ENCODE data around the gene KIF3C.

GRCh38 chr2:25960920-25961319 is 21.4 kb downstream of the KIF3C start:
- no peak for TF ChIP-seq CTCF (IDR thresholded peaks at IDR 0.05; ENCODE audit: control extremely low read depth in 1 of 3, insufficient read depth in 1 of 3, low read depth in 1 of 3, low read length in 3 of 3)
- TF ChIP-seq HDAC6 (IDR thresholded peaks at IDR 0.05; ENCODE audit: low read depth, low read length), result no peak
- TF ChIP-seq CHD2 (IDR thresholded peaks at IDR 0.05; ENCODE audit: low read length), result no peak
- TF ChIP-seq POLR2AphosphoS5 (IDR thresholded peaks at IDR 0.05; ENCODE audit: low read depth, low read length), result no peak

All from H1 (cell line).